Epithelial cell of proximal tubule (primary cell): Measurements from ENCODE around the gene HTRA3. TPM values are rescaled to one million over a fixed set of nuclear protein-coding genes. Genes with fewer than 3 reads are reported as not detected.

ENCODE experiments used
- DNase-seq: peaks from one replicate; pipeline ENCODE4 v3.0.0-alpha.2; 2011; ENCODE audit warnings: low read depth
- H3K4me3 ChIP-seq: 2 replicates; pipeline ENCODE4 v1.5.1; 2011; ENCODE audit warnings: low read depth, mild to moderate bottlenecking, low read length
- CTCF ChIP-seq: conservative IDR thresholded peaks from 2 replicates; pipeline ENCODE4 v1.5.1; 2012; ENCODE audit warnings: low read depth, mild to moderate bottlenecking, low read length
- total RNA-seq: library from RNA; depleted of rRNA; stranded (reverse); fragments of >200 nt; gene quantifications from 2 replicates; pipeline ENCODE4 v1.2.3, GENCODE V29; 2015

Gene HTRA3
- total RNA-seq, 1 donor from 2014 or later: 1.2 TPM

DNA sequence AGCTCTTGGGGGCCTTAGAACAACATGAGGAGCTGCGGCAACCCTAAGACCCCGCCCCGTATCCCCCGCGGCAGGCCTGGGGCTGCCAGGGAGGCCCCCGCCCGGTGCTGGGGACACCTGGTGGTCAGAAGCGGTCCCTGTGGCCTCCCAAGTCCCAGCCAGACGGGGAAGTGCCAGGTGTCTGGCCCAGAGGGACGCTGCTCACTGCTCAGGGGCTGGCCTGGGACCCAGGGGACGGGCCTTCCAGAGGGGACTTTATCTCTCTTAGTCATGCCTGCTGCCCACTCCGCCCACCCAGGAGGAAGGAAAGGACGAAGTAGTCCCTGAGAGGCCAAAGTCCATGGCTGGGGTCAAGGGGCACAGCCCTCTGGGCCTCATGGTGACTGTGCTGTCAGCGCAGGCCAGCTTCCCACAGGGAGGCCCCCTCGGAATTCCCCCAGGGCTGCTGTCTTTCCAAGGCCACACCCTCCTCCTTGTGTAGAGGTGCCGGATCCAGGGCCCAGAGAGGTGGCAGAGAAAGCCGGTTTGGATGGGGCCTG lies 31.0 kb upstream of the HTRA3 start:
- peak; percentile 40 for TF ChIP-seq CTCF
- DNase-seq: no peak
- H3K4me3 ChIP-seq: no peak overlapping the region

DNA sequence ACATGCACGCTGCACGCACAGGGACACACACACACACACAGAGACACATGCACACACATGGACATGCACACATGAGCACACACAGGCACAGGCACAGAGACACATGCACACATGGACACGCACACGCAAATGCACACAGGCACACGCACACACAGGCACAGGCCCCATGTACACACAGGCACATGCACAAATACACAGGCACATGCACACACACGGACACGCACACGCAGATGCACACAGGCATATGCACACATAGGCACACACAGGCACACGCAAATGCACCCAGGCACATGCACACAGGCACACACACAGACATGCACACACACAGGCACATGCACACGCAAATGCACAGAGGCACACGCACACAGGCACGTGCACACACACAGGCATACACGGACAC lies 30.3 kb upstream of the HTRA3 start:
- TF ChIP-seq CTCF: no peak
- no peak overlapping the region for H3K4me3 ChIP-seq
- DNase-seq: no peak

GRCh38 chr4:8239661-8240060 lies 29.9 kb upstream of the HTRA3 start:
- DNase-seq: no peak
- TF ChIP-seq CTCF: no peak
- H3K4me3 ChIP-seq: no peak overlapping the region

- H3K4me3 ChIP-seq: no peak overlapping the region
- TF ChIP-seq CTCF: no peak
Observed at GRCh38 chr4:8240211-8241041, 29.1 kb upstream of the HTRA3 start.

GRCh38 chr4:8241211-8241779 lies 28.3 kb upstream of the HTRA3 start:
- H3K4me3 ChIP-seq: no peak overlapping the region
- DNase-seq: no peak
- no peak for TF ChIP-seq CTCF

More at GRCh38 chr4:8240211-8241041, 29.1 kb upstream of the HTRA3 start:
- DNase-seq: no peak

DNA sequence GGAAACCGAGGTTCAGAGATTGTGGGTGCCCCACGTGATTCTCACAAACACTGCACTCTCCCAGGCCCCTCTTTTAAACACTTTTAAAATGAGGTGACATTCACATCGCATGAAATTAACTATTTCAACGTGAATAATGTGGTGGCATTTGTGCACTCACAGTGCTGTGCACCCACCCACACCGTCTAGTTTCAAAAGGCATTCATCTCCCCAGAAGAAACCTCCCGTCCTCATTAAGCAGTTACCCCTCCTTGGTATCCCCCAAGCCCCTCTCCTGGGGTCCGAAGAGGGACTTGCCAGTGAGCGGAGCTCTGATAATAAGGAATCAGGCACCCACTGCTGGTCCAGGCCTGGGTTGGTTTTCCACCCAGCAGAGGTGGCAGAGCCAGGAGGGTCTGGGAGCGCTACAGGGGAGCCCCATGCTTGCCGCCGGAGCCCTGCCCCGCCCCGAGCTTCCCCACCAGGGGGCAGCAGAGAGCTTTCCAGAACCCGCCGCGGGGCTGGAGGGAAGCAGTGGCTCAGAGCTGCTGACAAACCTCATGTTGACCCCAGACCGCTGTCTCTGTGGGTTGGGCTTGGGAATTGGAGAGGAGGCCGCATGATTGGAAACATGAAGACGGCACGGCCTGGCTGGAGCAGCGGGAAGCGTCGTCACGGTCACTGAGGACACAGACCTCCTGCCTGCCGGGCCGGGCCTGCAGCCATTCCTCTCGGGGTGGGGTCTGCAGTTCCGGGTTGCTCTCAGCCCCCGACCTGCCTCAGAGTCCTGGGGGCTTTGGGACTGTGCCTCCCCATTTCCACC lies 27.5 kb upstream of the HTRA3 start:
- H3K4me3 ChIP-seq: no peak overlapping the region
- no peak for DNase-seq
- TF ChIP-seq CTCF: peak; percentile 89
